ENCODE data around the gene NF2.
"Not testable (repeated sequence)": the region's sequence is repeated elsewhere in the genome, so short reads cannot be mapped to it uniquely, and the experiment has no call there.

Gene NF2

GRCh38 chr22:29603358-29604075 is at the start of gene NF2:
Gene NF2, plus strand, starts transcription at chr22:29603633. Its CDS starts 366 bp downstream, at chr22:29603999.
- DNase-seq (ENCODE audit: low spot score) = peak; percentile 98

- no peak for DNase-seq (ENCODE audit: low spot score)
Measured at GRCh38 chr22:29555065-29555644, 48.3 kb upstream of the NF2 start.

- no peak for DNase-seq (ENCODE audit: low spot score)
Measured at GRCh38 chr22:29559030-29559429, 44.4 kb upstream of the NF2 start.

- DNase-seq (ENCODE audit: low spot score) = no peak
Measured at GRCh38 chr22:29559853-29560252, 43.6 kb upstream of the NF2 start.

GRCh38 chr22:29563652-29564460 is 39.6 kb upstream of the NF2 start:
- DNase-seq (ENCODE audit: low spot score) = no peak

GRCh38 chr22:29566513-29566912 is 36.9 kb upstream of the NF2 start:
- DNase-seq (ENCODE audit: low spot score) = not testable (repeated sequence)

- no peak for DNase-seq (ENCODE audit: low spot score)
Measured at GRCh38 chr22:29567338-29567737, 36.1 kb upstream of the NF2 start.

- DNase-seq (ENCODE audit: low spot score) = no peak
Measured at GRCh38 chr22:29569011-29569678, 34.3 kb upstream of the NF2 start.

- DNase-seq (ENCODE audit: low spot score) = no peak
Measured at GRCh38 chr22:29570456-29570855, 33.0 kb upstream of the NF2 start.

GRCh38 chr22:29570912-29571549 is 32.4 kb upstream of the NF2 start:
- no peak for DNase-seq (ENCODE audit: low spot score)

- no peak for DNase-seq (ENCODE audit: low spot score)
Measured at GRCh38 chr22:29574762-29575450, 28.5 kb upstream of the NF2 start.

GRCh38 chr22:29578462-29579200 is 24.8 kb upstream of the NF2 start:
- no peak for DNase-seq (ENCODE audit: low spot score)

GRCh38 chr22:29580200-29580810 is 23.1 kb upstream of the NF2 start:
- no peak for DNase-seq (ENCODE audit: low spot score)

GRCh38 chr22:29581799-29582198 is 21.6 kb upstream of the NF2 start:
- no peak for DNase-seq (ENCODE audit: low spot score)

GRCh38 chr22:29584975-29585374 is 18.5 kb upstream of the NF2 start:
- DNase-seq (ENCODE audit: low spot score) = no peak

GRCh38 chr22:29586193-29586705 is 17.2 kb upstream of the NF2 start:
- not testable (repeated sequence) for DNase-seq (ENCODE audit: low spot score)

GRCh38 chr22:29587938-29588699 is 15.3 kb upstream of the NF2 start:
- no peak for DNase-seq (ENCODE audit: low spot score)

- no peak for DNase-seq (ENCODE audit: low spot score)
Measured at GRCh38 chr22:29593923-29594322, 9.5 kb upstream of the NF2 start.

- not testable (repeated sequence) for DNase-seq (ENCODE audit: low spot score)
Measured at GRCh38 chr22:29594447-29594846, 9.0 kb upstream of the NF2 start.

Measured in LoVo (cell line).